ENCODE data around the gene KIF9.
A peak's percentile ranks its signal among the peaks of the same experiment; 100 is the strongest.

Gene KIF9
- long read RNA-seq, partial matches to known transcripts: 0 of 9 reads
- long read RNA-seq, other reads (novel, unspliced or antisense): 5 of 9 reads

GRCh38 chr3:47282424-47283192 lies at the start of gene KIF9, which contains the start of gene KLHL18:
Gene KIF9, minus strand, starts transcription at chr3:47282799. Its CDS starts 5,425 bp downstream, at chr3:47277374.
Gene KLHL18, plus strand, starts transcription at chr3:47282944. Its CDS starts 22 bp downstream, at chr3:47282966.
- TF ChIP-seq, protein P1, sequence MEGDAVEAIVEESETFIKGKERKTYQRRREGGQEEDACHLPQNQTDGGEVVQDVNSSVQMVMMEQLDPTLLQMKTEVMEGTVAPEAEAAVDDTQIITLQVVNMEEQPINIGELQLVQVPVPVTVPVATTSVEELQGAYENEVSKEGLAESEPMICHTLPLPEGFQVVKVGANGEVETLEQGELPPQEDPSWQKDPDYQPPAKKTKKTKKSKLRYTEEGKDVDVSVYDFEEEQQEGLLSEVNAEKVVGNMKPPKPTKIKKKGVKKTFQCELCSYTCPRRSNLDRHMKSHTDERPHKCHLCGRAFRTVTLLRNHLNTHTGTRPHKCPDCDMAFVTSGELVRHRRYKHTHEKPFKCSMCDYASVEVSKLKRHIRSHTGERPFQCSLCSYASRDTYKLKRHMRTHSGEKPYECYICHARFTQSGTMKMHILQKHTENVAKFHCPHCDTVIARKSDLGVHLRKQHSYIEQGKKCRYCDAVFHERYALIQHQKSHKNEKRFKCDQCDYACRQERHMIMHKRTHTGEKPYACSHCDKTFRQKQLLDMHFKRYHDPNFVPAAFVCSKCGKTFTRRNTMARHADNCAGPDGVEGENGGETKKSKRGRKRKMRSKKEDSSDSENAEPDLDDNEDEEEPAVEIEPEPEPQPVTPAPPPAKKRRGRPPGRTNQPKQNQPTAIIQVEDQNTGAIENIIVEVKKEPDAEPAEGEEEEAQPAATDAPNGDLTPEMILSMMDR (IDR thresholded peaks at IDR 0.05; ENCODE audit: insufficient read depth, low read length): no peak
- TF ChIP-seq REST (IDR thresholded peaks at IDR 0.05; ENCODE audit: insufficient replicate concordance, low read depth) (no peak), POLR2AphosphoS5 (IDR thresholded peaks at IDR 0.05; ENCODE audit: low read depth) (peak; percentile 70), GABPA (IDR thresholded peaks at IDR 0.05; ENCODE audit: low read depth) (peak; percentile 85), SPI1 (IDR thresholded peaks at IDR 0.05; ENCODE audit: borderline replicate concordance, low read depth) (peak; percentile 30; the same call in 1 of the 2 replicates)
- H3K4me3 ChIP-seq (replicated peaks; ENCODE audit: insufficient read depth, low read length): peak within 1 kb of the TSS; percentile 95
- H3K27ac ChIP-seq (replicated peaks): peak within 1 kb of the TSS; percentile 95

DNA sequence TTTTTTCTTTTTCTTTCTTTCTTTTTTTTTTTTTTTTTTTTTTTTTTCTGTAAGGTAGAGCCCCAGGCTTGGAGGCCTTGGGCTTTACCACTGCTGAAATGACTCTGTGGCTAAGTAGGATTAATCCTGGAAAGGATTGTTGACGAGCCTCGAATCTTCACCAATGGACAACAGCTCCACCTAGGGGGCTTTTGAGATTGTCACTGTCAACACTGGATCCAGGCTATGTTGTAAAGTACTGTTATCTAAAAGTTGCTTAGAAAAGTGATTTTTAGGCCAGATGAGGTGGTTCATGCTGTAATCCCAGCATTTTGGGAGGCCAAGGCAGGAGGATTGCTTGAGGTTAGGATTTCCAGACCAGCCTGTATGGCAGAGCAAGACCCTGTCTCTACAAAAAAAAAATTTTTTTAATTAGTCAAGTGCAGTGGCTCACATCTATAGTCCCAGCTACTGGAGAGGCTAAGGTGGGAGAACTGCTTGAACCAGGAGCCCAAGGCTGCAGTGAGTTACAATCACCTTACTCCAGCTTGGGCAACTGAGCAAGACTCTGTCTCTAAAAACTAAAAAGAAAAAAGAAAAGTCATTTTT lies 41.8 kb upstream of the KIF9 start:
- no peak overlapping the region for H3K4me3 ChIP-seq (replicated peaks; ENCODE audit: insufficient read depth, low read length)
- peak; percentile 41 to 69 for DNase-seq (ENCODE audit: low read depth in 1 of 2, low spot score in 1 of 2)
- TF ChIP-seq REST (IDR thresholded peaks at IDR 0.05; ENCODE audit: insufficient replicate concordance, low read depth): no peak
- TF ChIP-seq, protein P1 (IDR thresholded peaks at IDR 0.05; ENCODE audit: insufficient read depth, low read length): peak; percentile 62
- H3K27me3 ChIP-seq (ENCODE audit: insufficient read depth, poor library complexity, severe bottlenecking): no peaks in the 10 kb centered on the region
- no peak overlapping the region for H3K27ac ChIP-seq (replicated peaks)

More at GRCh38 chr3:47282424-47283192, at the start of gene KIF9, which contains the start of gene KLHL18:
- H3K27me3 ChIP-seq (ENCODE audit: insufficient read depth, poor library complexity, severe bottlenecking): no peaks in the 10 kb centered on the region
- peak; percentile 91 to 94 for DNase-seq (ENCODE audit: low read depth in 1 of 2, low spot score in 1 of 2)

GRCh38 chr3:47323431-47324277 lies 41.1 kb upstream of the KIF9 start:
- TF ChIP-seq REST (IDR thresholded peaks at IDR 0.05; ENCODE audit: insufficient replicate concordance, low read depth): no peak
- no peak for TF ChIP-seq SPI1 (IDR thresholded peaks at IDR 0.05; ENCODE audit: borderline replicate concordance, low read depth)
- TF ChIP-seq POLR2AphosphoS5 (IDR thresholded peaks at IDR 0.05; ENCODE audit: low read depth): no peak
- TF ChIP-seq, protein P1 (IDR thresholded peaks at IDR 0.05; ENCODE audit: insufficient read depth, low read length): no peak
- no peak for TF ChIP-seq GABPA (IDR thresholded peaks at IDR 0.05; ENCODE audit: low read depth)
- no peak overlapping the region for H3K4me3 ChIP-seq (replicated peaks; ENCODE audit: insufficient read depth, low read length)
- no peaks in the 10 kb centered on the region for H3K27me3 ChIP-seq (ENCODE audit: insufficient read depth, poor library complexity, severe bottlenecking)
- no peak for DNase-seq (ENCODE audit: low read depth in 1 of 2, low spot score in 1 of 2)
- no peak overlapping the region for H3K27ac ChIP-seq (replicated peaks)
